Mesenteric fat pad (tissue), 1 donor: ENCODE results near the gene XCR1. TPM values are rescaled to one million over a fixed set of nuclear protein-coding genes. Genes with fewer than 3 reads are reported as not detected.
"Not testable (repeated sequence)": the region's sequence is repeated elsewhere in the genome, so short reads cannot be mapped to it uniquely, and the experiment has no call there.

ENCODE experiments used
- DNase-seq: peaks from one replicate; pipeline ENCODE4 v3.0.0-alpha.2; 2020; ENCODE audit warnings: low spot score
- long read RNA-seq: library from polyadenylated mRNA; unstranded; transcript quantifications from one replicate; pipeline ENCODE4 v2.0.0, GENCODE V29; 2020
- total RNA-seq: library from RNA; stranded (reverse); fragmentation: NEBNext Ultra II Directional; extraction: Animal tissue kit (Norgen Biotek cat#: 25700); gene quantifications from one replicate; pipeline ENCODE4 v1.2.1, GENCODE V29; 2021
- donor health status: DM: yes; HTN: yes; CAD: no.

The XCR1 gene, protein sequence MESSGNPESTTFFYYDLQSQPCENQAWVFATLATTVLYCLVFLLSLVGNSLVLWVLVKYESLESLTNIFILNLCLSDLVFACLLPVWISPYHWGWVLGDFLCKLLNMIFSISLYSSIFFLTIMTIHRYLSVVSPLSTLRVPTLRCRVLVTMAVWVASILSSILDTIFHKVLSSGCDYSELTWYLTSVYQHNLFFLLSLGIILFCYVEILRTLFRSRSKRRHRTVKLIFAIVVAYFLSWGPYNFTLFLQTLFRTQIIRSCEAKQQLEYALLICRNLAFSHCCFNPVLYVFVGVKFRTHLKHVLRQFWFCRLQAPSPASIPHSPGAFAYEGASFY
- 0.16 TPM for total RNA-seq
- long read RNA-seq, result 0 reads

DNA sequence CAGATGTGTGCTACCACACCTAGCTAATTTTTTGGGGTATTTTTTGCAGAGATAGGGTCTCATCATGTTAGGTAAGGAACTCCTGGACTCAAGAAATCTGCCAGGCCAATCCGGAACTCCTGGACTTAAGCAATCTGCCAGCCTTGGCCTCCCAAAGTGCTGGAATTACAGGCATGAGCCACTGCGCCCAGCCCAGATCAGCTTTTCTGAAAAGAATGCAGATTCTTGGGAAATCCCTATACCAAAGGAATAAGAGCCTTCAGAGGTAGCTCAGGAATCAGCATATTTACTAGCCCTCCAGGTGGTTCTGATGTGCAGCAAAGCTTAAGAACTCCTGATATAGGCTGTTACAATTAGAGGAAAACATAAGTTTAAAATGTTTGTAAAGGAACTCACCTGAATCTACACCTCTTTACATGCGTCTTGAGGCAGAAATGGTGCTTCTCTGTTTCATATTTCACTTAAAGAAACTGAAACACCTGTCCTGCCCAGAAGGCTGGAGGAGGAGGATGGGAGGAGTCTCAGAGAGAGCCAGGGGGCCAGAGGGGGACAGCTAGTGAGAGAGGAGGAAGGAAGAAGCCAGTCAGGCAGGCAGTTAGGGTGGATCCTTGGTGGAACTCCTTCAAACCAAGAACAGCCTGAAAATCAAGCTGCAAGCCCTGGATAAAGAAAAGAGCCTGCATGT lies at the start of gene XCR1:
XCR1 (minus strand) TSS at position 463 of the 685 bp plus-strand sequence. CDS start 5,536 bp downstream, outside the sequence.
- DNase-seq, result no peak

DNA sequence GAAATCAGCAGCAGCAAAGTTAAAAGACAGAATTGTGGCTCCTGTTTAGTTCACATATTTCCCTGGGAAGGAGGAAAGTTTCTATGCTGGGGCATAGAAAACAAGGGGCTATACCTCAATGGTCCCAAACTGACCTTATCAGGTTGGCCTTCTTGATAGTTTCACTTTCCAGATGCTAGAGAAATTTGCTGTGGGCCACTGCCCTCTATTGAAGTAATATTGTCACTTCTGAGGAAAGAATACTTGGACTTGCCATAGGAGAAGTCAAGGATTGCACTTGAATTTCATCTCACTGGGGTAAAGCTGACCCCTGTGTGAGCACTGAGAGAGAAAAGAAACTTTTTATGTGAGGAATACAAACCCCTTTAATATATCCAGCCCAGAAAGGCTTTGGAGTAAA lies 49.3 kb upstream of the XCR1 start:
- DNase-seq, result no peak

DNA sequence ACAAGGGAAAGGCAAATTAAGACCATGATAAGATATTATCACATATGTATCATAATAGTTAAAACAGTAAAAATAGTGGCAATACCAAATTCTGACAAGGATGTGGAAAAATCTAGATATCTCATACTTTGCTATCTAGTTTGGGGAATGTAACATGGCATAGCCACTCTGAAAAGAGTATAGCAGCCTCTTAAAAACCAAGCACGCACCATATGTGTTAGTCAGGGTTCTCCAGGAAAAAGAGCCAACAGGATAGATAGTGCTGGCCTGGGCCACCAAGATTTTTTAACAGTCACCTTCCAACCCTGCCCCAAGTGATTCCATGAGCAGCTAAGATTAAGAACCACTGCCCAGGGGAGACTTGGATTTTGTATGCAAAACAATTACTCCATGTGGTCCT lies 48.5 kb upstream of the XCR1 start:
- DNase-seq, result no peak

DNA sequence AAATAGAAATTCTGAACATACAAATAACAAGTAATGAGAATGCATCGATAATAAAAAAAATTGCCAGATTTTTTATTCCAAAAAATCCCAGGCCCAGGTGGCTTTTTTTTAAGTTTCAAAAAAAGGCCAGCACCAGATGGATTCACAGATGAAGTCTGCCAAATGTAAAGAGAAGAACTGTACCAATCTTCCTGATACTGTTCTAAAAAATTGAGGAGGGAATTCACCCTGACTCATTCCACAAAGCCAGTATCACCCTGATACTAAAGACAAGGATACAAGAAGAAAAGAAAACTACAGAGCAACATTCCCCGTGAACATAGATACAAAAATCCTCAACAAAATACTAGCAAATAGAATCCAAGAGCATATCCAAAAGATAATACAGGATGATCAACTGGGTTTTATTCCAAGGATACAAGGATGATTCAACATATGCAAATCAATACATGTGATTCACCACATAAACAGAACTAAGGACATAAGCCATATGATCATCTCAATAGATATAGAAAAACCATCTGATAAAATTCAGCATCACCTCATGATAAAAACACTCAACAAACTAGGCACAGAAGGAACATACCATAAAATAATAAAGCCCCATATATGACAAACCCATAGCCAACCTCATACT lies 44.1 kb upstream of the XCR1 start:
- no peak for DNase-seq

DNA sequence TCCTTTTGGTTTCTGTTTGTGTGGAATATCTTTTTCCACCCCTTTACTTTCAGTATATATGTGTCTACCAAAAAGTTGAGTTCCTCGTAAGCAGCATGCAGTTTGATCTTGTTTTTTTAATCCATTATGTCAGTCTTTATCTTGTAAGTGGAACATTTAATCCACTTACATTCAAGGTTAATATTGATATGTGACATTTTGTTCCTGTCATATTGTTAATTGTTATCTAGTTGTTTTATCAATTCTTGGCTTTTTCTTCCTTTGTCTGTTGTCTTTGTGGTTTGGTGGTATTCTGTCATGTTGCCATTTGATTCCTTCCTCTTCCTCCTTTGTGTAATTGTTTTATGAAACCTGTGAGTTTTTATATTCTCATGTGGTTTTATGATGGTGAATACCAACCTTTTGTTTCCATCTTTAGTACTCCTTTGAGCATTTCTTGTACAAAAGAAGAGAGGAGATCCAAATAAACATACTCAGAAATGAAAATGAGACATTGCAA lies 43.4 kb upstream of the XCR1 start:
- no peak for DNase-seq

DNA sequence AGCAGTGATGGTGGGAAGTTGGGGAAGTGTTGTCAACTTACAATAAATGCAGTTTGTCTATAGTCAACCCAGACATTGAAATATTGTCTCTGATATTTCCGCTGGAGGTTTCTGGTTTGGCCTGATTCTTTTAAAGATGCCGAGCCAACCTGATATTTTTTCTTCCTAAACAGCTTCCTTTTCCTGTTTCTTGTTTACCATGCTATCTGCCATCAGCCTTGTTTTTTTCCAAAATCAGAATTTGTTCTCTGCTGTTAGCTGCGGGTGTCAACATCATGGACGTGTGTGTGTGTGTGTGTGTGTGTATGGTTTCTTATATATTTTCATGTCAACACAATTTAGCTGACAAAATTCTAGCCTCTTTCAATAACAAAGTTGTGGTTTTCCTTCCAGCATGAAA lies 41.2 kb upstream of the XCR1 start:
- DNase-seq, result no peak

DNA sequence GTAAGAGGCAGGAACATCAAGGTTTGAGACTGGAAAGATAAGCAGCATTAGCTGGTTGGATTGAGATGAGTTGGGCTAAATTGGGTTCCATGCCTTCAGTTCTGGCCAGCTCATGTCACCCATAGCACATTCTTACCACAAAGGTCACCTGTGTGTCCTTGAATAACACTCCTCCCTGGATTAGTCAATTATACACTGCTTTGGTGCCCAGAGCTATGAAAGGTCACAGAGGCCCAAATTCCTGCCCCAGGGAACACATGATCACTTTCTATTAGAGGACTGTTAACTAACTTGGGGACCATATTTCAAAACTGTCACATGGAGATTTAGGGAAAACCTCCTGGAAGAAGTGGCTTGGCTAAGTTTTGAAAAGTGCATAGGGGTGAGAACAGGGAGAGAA lies 40.1 kb upstream of the XCR1 start:
- no peak for DNase-seq

DNA sequence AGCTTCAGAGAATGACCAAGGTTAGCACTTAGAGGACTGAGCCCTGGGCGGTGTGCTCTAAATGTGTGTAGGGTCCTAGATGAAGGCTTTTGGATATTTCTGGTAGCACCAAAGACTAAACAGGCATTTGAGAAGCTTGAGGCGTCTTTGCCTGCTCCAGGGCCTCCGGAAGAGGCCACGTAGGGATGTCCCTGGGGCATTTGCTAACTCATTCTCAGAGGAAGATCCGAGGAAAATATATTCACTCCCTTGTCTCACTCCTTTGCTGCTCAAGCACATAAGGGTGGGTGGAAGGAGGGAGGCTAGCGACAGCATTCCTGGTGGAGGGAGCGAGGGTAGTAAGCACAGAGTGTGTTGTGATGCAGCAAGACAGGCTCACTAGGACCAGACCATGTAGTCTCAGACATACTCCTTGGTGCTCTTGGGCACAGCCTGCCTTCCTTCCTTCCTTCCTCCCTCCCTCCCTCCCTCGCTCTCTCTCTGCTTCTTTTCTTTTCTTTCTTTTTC lies 38.5 kb upstream of the XCR1 start:
- no peak for DNase-seq

DNA sequence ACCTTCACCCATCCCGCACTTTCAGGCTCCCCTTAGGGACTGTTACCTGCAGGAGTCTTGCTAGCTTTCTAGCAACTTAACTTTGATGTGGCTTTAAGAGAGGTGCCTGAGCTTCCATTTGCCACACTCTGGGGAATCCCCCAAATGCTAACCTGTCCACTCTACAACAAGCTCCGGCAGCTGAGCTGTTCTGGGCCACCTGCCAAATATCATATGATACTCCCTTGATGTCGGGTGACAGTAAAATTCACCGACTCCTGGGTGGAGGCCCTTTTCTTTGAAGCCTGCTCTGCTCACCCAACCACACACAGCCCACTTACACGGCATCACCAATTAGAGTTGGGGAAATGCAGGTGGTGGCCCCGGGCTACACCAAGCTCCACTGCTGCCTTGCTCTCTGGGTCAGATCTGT lies 38.0 kb upstream of the XCR1 start:
- no peak for DNase-seq

DNA sequence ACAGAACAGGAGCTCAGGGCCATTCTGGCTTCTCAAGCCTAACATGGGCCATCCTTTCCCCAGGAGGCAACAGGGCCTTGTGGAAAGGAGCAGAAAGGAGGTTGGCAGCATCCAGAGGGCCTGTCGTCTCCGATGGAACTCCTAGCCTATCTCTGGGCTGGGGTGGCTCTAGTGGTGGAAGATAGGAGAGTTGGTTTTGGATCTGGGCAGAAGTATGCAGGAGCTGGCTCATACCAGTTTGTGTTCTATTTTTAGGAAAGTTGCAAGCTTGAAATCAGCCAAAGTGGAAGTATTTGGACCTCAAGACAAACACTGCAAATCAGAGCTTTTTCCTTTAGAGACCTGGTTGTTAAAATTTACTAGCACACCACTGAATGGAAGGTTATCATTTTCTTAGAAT lies 35.4 kb upstream of the XCR1 start:
- no peak for DNase-seq

DNA sequence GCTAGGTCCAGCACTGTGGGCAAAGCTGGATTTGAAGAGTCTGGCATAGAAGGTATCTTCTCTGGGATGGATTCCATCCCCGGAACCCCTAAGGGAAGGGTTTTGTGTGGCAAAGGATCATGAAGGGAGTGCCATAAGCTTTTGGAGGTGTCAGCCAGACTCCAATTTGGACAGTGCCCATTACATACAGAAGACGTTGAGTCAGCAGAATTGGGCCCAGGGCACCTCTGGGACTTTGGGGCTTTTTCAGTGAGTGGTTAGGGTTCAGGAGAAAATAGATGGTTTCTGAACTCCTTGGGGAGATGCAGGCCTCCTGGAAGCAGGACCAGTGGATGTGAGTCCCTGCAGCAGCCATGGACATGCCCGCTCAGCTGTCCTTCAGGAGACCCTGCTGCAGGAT lies 34.6 kb upstream of the XCR1 start:
- DNase-seq, result no peak

DNA sequence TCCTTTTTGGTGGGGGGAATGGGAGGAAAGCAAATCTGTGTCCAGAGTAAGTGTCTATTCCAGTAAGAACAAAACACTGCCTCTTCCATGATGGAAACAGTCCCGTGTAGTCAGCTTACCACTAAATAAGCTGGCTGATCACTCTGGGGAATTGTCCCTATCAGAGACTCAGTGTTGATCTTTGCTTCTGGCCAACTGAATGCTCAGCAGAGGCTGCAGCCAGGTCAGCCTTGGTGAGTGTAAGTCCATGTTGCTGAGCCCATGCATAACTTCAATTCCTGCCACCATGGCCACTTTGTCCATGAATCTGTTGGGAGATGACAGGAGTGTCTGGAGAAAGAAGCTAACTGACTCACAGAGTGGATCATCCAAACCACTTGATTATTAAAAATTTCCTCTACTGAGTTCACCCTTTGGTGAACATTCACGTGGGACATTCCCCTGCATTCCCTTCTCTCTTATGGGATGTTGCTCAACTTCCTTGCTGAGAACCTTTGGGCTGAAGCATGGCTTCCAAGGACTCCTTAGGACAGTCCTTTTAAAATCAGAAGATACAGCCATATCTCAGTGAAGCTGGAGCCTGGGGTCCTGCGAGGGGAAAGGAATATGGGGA lies 33.9 kb upstream of the XCR1 start:
- no peak for DNase-seq

DNA sequence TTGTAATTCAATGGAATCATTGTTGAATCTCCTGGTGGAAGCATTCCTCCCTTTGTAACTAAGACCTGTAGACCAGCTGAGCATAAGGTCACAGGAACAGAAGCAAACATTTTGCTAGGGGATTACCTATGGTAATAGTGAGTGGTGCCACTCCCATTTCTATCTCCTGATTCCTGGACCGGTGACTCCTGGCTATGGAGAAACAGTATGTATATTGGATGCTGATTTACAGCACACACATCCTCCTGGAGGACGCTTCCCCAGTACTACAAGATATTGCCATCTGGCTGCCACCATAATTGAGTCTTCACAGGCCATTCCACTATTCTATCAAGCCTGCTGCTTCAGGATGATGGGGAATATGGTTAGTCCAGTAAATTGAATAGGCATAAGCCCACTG lies 33.3 kb upstream of the XCR1 start:
- DNase-seq, result no peak

DNA sequence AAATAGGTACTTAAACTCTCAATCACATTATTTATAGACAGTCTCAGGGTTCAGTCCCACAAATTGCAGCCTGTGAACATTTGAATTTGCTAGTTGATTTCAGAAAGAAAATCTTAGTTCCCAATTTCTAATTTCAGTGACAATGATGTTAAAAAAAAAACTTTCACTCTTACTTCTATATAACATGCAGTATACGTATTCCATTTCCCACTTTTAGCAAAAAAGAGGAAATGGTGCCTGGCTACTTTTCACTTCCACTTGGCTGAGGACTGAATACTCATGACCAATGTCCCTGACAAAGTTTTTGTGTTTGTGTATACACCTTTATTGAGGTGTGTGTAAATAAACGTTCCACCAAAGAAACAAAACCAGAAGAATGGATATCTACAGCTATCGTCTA lies 32.1 kb upstream of the XCR1 start:
- DNase-seq, result no peak

DNA sequence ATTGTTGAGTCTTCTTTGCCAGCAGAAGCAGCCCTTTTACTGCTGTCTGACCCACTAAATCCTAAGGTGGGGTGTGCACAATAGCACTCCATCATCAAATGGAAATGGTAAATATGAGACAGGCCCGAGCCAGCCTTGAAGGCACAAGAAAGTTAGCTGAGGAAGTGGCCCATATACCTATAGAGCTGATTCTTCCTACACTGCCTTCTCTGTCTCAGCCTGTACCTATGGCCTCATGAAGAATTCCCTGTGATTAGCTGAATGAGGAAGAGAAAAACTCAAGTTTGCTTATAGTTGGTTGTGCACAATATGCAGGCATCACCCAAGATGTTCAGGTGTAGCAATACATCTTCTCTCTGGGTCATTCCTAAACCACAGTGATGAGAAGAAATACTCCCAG lies 31.7 kb upstream of the XCR1 start:
- no peak for DNase-seq

DNA sequence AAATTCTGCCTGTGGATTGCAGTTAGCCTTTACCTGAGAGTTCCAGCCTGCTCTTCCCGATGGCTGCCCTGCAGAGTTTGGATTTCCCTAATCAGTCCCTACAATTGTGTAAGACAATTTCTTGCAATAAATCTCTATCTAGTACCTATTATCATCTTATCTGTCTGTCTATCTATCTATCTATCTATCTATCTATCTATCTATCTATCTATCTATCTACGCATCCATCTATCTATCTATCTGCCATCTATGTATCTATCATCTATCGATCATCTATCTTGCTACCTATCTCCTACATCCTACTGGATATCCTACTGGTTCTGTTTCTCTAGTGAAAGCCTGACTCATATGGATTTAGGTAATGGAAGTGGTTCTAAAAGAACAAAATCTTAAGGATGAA lies 30.4 kb upstream of the XCR1 start:
- no peak for DNase-seq

DNA sequence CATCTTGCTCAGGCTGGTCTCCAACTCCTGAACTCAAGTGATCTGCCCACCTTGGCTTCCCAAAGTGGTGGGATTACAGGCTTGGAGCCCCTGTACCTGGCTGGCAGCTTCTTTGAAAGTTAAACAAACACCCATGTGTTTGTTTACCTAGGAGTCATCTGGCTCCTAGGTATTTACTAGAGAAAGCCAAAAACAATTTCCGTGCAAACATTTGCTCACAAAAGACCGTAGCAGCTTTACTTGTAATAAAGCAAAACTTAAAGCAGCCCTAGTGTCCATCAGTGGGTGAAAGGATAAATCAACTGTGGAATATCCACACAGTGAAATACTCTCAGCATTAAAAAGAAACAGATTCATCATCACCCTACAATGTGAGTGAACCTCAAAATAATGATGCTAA lies 29.4 kb upstream of the XCR1 start:
- DNase-seq, result no peak

DNA sequence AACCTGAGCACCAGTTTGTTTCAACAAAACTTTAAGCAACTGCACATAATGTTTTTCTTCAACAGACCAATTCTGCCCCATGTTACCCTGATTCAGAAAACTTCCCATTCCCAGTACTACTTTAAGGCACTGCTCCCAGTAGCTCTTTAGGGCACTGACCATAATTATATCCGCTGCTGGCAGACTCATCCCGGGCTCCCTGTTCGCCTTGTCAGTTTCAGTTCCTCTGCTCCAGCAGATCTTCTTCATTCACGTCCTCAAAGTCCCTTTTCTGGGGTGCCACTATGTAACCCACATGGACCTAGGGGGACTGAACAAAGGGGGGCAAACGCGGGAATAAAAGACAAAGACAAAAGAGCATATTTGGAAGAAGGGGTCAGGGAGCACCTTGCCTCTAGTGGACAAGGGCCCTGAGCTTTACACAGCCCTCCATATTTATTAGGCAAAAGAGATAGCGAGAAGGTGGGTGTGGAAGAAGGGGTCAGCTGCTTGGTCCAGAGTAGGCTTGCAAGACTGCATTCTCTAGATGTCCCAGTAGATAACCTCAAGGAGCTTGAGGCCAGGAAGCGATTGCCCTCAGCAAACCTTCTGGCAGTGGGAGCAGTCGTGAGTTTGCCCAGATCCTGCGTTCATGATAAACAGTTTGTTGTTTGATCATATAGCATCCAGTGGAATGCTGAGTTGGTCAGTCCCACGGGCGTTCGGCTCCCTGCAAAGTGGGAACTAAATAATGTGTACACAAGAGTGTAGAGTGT lies 26.7 kb upstream of the XCR1 start:
- DNase-seq, result not testable (repeated sequence)

DNA sequence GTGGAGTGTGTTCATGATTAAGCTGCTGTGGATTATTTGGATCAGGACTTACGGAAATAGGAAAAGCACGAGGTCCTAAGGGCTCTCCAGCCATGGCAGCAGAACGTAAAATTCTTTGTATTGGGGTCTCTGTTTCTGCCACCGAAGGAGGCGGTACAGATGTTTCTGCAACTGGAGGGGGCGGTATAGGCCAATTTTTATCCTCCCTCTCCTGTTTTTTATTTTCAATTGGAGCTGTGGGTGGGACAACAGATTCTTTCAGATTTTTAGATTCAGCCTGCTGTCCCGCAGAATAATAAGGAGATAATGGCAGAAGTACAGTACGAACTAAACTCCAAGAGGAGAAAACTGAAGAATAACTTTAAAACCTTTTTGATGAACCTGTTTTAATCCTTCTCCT lies 26.0 kb upstream of the XCR1 start:
- DNase-seq, result not testable (repeated sequence)

DNA sequence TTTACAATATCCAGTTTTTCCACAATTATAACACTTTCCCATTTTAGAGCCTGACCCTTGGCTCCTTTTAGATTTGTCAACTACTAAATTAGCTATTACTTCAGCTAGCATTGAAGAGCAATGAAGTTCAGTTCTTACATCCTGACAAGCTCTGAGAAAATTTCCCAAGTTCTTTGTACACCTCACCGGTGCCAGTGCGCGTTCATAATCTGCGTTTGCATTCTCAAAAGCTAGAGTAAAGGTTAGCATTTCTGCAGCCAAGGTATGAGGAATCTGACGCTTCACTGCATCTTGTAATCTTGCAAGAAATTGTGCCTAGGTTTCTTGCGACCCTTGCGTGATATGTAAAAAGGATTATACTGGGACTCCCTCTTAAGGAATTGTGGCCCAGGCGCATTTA lies 25.2 kb upstream of the XCR1 start:
- DNase-seq, result no peak

DNA sequence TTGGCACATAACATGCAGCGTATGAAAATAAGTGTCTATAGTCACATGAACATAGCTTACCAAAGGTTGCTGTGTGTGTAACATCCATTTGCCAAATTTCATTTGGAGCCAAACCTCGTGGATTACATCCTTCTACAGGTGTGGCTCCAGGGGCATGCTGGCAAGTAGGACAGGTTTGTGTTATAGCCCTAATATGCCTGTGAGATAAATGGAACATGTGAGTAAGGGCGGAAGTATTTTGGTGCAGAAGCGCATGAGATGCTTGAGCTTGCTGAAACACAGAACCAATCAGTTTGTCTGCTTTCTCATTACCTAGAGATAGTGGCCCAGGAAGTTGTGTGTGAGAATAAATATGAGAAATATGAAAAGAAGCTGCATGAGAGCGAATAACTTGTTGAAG lies 21.8 kb upstream of the XCR1 start:
- no peak for DNase-seq
